HCT116 (cell line): ENCODE results near the gene DEPDC1B. TPM values are rescaled to one million over a fixed set of nuclear protein-coding genes. Genes with fewer than 3 reads are reported as not detected.

Experiments
- ATAC-seq: fragments of 200-7000 bp; cut with Tn5 transposase; 2 replicates; pipeline ENCODE4 v1.9.1; 2020; ENCODE audit warnings: mild to moderate bottlenecking, moderate library complexity
- BruUV-seq: library from RNA; stranded (reverse); fragments of 400-500 nt; replicated peaks from 2 replicates; lab custom pipeline; 2021; lab: Mats Ljungman, UMichigan
- CTCF ChIA-PET: fragments of 300-600 bp; sonication (Branson Sonifier 250); formaldehyde crosslinking; loops from one replicate; lab custom pipeline; 2021; ENCODE audit warnings: antibody characterized with exemption; lab: Charles Lee
- POLR2A ChIA-PET: fragments of 300-600, 350-600 bp; sonication (Branson Sonifier 250); formaldehyde crosslinking; loops from one replicate; lab custom pipeline; 2021; ENCODE audit warnings: antibody characterized with exemption; lab: Charles Lee
- RAD21 ChIA-PET, 2 experiments: fragments of 300-600 bp; sonication (Branson Sonifier 250); formaldehyde crosslinking; loops; one replicate each; lab custom pipeline; 2023; ENCODE audit warnings: low total read pairs in 2 of 2; ENCODE audit not compliant: uncharacterized antibody in 2 of 2, unreplicated experiment in 2 of 2, low non-redundant PET in 1 of 2; lab: Charles Lee
- DNase-seq: peaks from one replicate; pipeline ENCODE4 v3.0.0-alpha.2; 2010; ENCODE audit warnings: low read depth, low spot score
- H2AFZ ChIP-seq: fragments of 200-600 bp; shearing (Covaris generic), sonication (generic); 2 replicates; pipeline ENCODE4 v1.6.1; 2017; ENCODE audit warnings: low read depth, mixed run types, mixed read lengths, antibody characterized with exemption, low read length; ENCODE audit not compliant: poor library complexity, severe bottlenecking
- H3K27ac ChIP-seq: 2 replicates; pipeline ENCODE4 v1.5.1; 2012; ENCODE audit warnings: low read depth, low read length
- H3K27me3 ChIP-seq: fragments of 200-600 bp; sonication (generic); 2 replicates; pipeline ENCODE4 v1.6.1; 2016; ENCODE audit warnings: mixed run types, low read length, mixed read lengths; ENCODE audit not compliant: insufficient read depth
- H3K36me3 ChIP-seq, 2 experiments: fragments of 200-500 bp in 1 of 2; fragments of 200-600 bp in 1 of 2; sonication (Bioruptor generic) in 1 of 2; sonication (generic) in 1 of 2; 2 replicates each; pipeline versions ENCODE4 v1.5.1 to v1.6.1; 2014 to 2016; ENCODE audit warnings: low read length in 2 of 2, inconsistent platforms in 1 of 2, mixed read lengths in 1 of 2, mixed run types in 1 of 2; ENCODE audit not compliant: insufficient read depth in 2 of 2, control insufficient read depth in 1 of 2
- H3K4me1 ChIP-seq, 2 experiments: fragments of 200-600 bp in 1 of 2; sonication (generic) in 1 of 2; 2 replicates each; pipeline versions ENCODE4 v1.5.1 to v1.6.1; 2012 to 2017; ENCODE audit warnings: low read length in 2 of 2, inconsistent platforms in 1 of 2, mild to moderate bottlenecking in 1 of 2, mixed read lengths in 1 of 2, mixed run types in 1 of 2, moderate library complexity in 1 of 2; ENCODE audit not compliant: insufficient read depth in 2 of 2, control insufficient read depth in 1 of 2
- H3K4me2 ChIP-seq: fragments of 200-600 bp; sonication (generic); 2 replicates; pipeline ENCODE4 v1.6.1; 2017; ENCODE audit warnings: mixed run types, low read length, mixed read lengths
- H3K4me3 ChIP-seq, 2 experiments: fragments of 200-600 bp in 1 of 2; sonication (generic) in 1 of 2; replicated peaks in 1 of 2; 2 replicates each; pipeline ENCODE4 v1.5.1; 2011 to 2016; ENCODE audit warnings: low read length in 2 of 2, control low read depth in 1 of 2, low read depth in 1 of 2, mild to moderate bottlenecking in 1 of 2, mixed read lengths in 1 of 2, mixed run types in 1 of 2
- H3K79me2 ChIP-seq: fragments of 200-600 bp; sonication (generic); 2 replicates; pipeline ENCODE4 v1.6.1; 2017; ENCODE audit warnings: mild to moderate bottlenecking, mixed run types, low read length, moderate library complexity, mixed read lengths; ENCODE audit not compliant: insufficient read depth
- H3K9ac ChIP-seq: fragments of 200-600 bp; sonication (generic); 2 replicates; pipeline ENCODE4 v1.6.1; 2016; ENCODE audit warnings: low read length, mixed read lengths
- H3K9me2 ChIP-seq: fragments of 200-600 bp; sonication (generic), shearing (Covaris generic); 2 replicates; pipeline ENCODE4 v1.6.1; 2017; ENCODE audit warnings: mixed run types, mild to moderate bottlenecking, moderate library complexity; ENCODE audit not compliant: insufficient read depth
- H3K9me3 ChIP-seq, 2 experiments: fragments of 200-500 bp in 1 of 2; fragments of 200-600 bp in 1 of 2; sonication (Bioruptor generic) in 1 of 2; sonication (generic) in 1 of 2; 2 replicates each; pipeline ENCODE4 v1.6.1; 2014 to 2017; ENCODE audit warnings: low read length in 2 of 2, mixed read lengths in 2 of 2, inconsistent platforms in 1 of 2, low read depth in 1 of 2, mild to moderate bottlenecking in 1 of 2, mixed run types in 1 of 2, moderate library complexity in 1 of 2; ENCODE audit not compliant: control insufficient read depth in 1 of 2, insufficient read depth in 1 of 2
- H4K20me1 ChIP-seq: fragments of 200-600 bp; sonication (generic), shearing (Covaris generic); 2 replicates; pipeline ENCODE4 v1.6.1; 2017; ENCODE audit warnings: mixed run types, mild to moderate bottlenecking, moderate library complexity; ENCODE audit not compliant: insufficient read depth
- ATF3 ChIP-seq: IDR thresholded peaks from 2 replicates; pipeline ENCODE4 v1.6.1; 2012
- CBX3 ChIP-seq: IDR thresholded peaks from 2 replicates; pipeline ENCODE4 v1.6.1; 2012; ENCODE audit warnings: low read depth
- CEBPB ChIP-seq: IDR thresholded peaks from 2 replicates; pipeline ENCODE4 v1.6.1; 2012; ENCODE audit warnings: low read depth
- CTCF ChIP-seq, 3 experiments: fragments of 200-600 bp in 1 of 3; sonication (generic) in 1 of 3; IDR thresholded peaks in 2 of 3; conservative IDR thresholded peaks in 1 of 3; 2 replicates each; pipeline ENCODE4 v1.5.1; 2012 to 2017; ENCODE audit warnings: low read depth in 2 of 3, low read length in 2 of 3, antibody characterized with exemption in 1 of 3, borderline replicate concordance in 1 of 3, control low read depth in 1 of 3, mild to moderate bottlenecking in 1 of 3, mixed read lengths in 1 of 3, mixed run types in 1 of 3, moderate library complexity in 1 of 3; ENCODE audit not compliant: insufficient read depth in 1 of 3
- EGR1 ChIP-seq: IDR thresholded peaks from 2 replicates; pipeline ENCODE4 v1.6.1; 2012; ENCODE audit warnings: low read depth
- ELF1 ChIP-seq: IDR thresholded peaks from 2 replicates; pipeline ENCODE4 v1.6.1; 2012; ENCODE audit warnings: low read depth, borderline replicate concordance
- EZH2 ChIP-seq: fragments of 200-600 bp; sonication (generic); IDR thresholded peaks from 2 replicates; pipeline ENCODE4 v1.6.1; 2017; ENCODE audit warnings: antibody characterized with exemption, mixed run types
- EZH2phosphoT487 ChIP-seq: fragments of 200-600 bp; IDR thresholded peaks from 2 replicates; pipeline ENCODE4 v1.6.1; 2018; ENCODE audit warnings: antibody characterized with exemption, borderline replicate concordance
- FOSL1 ChIP-seq: IDR thresholded peaks from 2 replicates; pipeline ENCODE4 v1.6.1; 2012; ENCODE audit warnings: low read depth
- JUND ChIP-seq: IDR thresholded peaks from 2 replicates; pipeline ENCODE4 v1.6.1; 2012
- MAX ChIP-seq: IDR thresholded peaks from 2 replicates; pipeline ENCODE4 v1.6.1; 2012
- POLR2A ChIP-seq: IDR thresholded peaks from 2 replicates; pipeline ENCODE4 v1.7.0; 2011; ENCODE audit warnings: borderline replicate concordance; ENCODE audit not compliant: insufficient read depth, insufficient read length; ENCODE audit errors: extremely low read depth
- RAD21 ChIP-seq: IDR thresholded peaks from 2 replicates; pipeline ENCODE4 v1.6.1; 2012; ENCODE audit warnings: low read depth, mild to moderate bottlenecking
- SP1 ChIP-seq: IDR thresholded peaks from 2 replicates; pipeline ENCODE4 v1.6.1; 2012; ENCODE audit warnings: low read depth
- SRF ChIP-seq: IDR thresholded peaks from 2 replicates; pipeline ENCODE4 v1.6.1; 2012; ENCODE audit warnings: low read depth
- TCF7L2 ChIP-seq: IDR thresholded peaks from 2 replicates; pipeline ENCODE4 v1.7.0; 2011; ENCODE audit warnings: borderline replicate concordance, inconsistent platforms; ENCODE audit not compliant: insufficient read depth, insufficient read length; ENCODE audit errors: extremely low read depth
- YY1 ChIP-seq: IDR thresholded peaks from 2 replicates; pipeline ENCODE4 v1.6.1; 2011; ENCODE audit warnings: low read length, low read depth, moderate library complexity, mild to moderate bottlenecking; ENCODE audit not compliant: insufficient replicate concordance; ENCODE audit errors: extremely low read depth
- ZFX ChIP-seq: fragments of 450-650 bp; IDR thresholded peaks from 2 replicates; pipeline ENCODE4 v1.6.1; 2017
- ZNF274 ChIP-seq: fragments of 200-500 bp; sonication (Bioruptor generic); IDR thresholded peaks from 2 replicates; pipeline ENCODE4 v1.6.1; 2014; ENCODE audit warnings: mild to moderate bottlenecking, low read depth, low read length, inconsistent platforms
- intact Hi-C: fragments of 100-400 bp; cut with micrococcal nuclease; formaldehyde crosslinking; loops from 2 replicates; pipeline ENCODE4 v1.10.0; 2022
- total RNA-seq: library from RNA; stranded (reverse); gene quantifications from one replicate; pipeline ENCODE4 v1.2.1, GENCODE V29; 2021; ENCODE audit not compliant: unreplicated experiment

Gene DEPDC1B
- total RNA-seq, 1 experiment from 2014 or later: 39.7 TPM

- Histone ChIP-seq H3K79me2 (peaks cover 66% of the 10 kb centered on the region), H3K27me3 (no peaks in the 10 kb centered on the region), H3K9me2 (no peaks in the 10 kb centered on the region), H3K9ac (no peak overlapping the region), H3K4me2 (no peak overlapping the region), H3K27ac (no peak overlapping the region), H3K36me3 (no peaks in the 10 kb centered on the region), H2AFZ (no peak overlapping the region), H3K9me3 (no peaks in the 10 kb centered on the region), H3K4me3 (no peak overlapping the region), H3K4me1 (no peaks in the 10 kb centered on the region), H4K20me1 (no peaks in the 10 kb centered on the region)
- RAD21 ChIA-PET: no interaction called here
- DNase-seq (no peak), ATAC-seq (no peak)
- no peak for TF ChIP-seq SRF
- TF ChIP-seq SP1: no peak
- no peak for TF ChIP-seq JUND
- no peak for TF ChIP-seq MAX
- no peak for TF ChIP-seq FOSL1
- no peak for TF ChIP-seq EZH2phosphoT487
- TF ChIP-seq RAD21: no peak
- no peak for TF ChIP-seq CBX3
- no peak for TF ChIP-seq ATF3
- no peak for TF ChIP-seq TCF7L2
- no peak for TF ChIP-seq CEBPB
- no peak for TF ChIP-seq ELF1
- TF ChIP-seq YY1: no peak
- TF ChIP-seq EGR1: no peak
- TF ChIP-seq ZNF274: no peak
- TF ChIP-seq ZFX: no peak
- TF ChIP-seq POLR2A: no peak
- TF ChIP-seq EZH2: no peak
- no peak for TF ChIP-seq CTCF (IDR thresholded peaks at IDR 0.05 in 2 of 3, conservative IDR thresholded peaks at IDR 0.05 in 1 of 3; ENCODE audit: borderline replicate concordance in 1 of 3, insufficient read depth in 1 of 3, low read depth in 2 of 3, low read length in 2 of 3)
- intact Hi-C loops: no loop called here
- CTCF ChIA-PET: no interaction called here
- no TSS peak for BruUV-seq
- POLR2A ChIA-PET: no interaction called here
These were observed 27.9 kb downstream of the DEPDC1B start for GRCh38 chr5:60671899-60672692.
